Mesothelial cell of epicardium (in vitro differentiated cells): Measurements from ENCODE around the gene PIP4K2C. TPM values are rescaled to one million over a fixed set of nuclear protein-coding genes. Genes with fewer than 3 reads are reported as not detected.
"Not testable (repeated sequence)": the region's sequence is repeated elsewhere in the genome, so short reads cannot be mapped to it uniquely, and the experiment has no call there.

Experiments
- DNase-seq, 2 experiments: peaks; one replicate each; pipeline ENCODE4 v3.0.0; 2021; ENCODE audit warnings: low spot score in 2 of 2; ENCODE audit not compliant: unreplicated experiment in 2 of 2
- H3K27ac Mint-ChIP-seq: 2 replicates; pipeline ENCODE4 v1.8.0; 2021; ENCODE audit warnings: mixed read lengths
- H3K27me3 Mint-ChIP-seq: 2 replicates; pipeline ENCODE4 v1.8.0; 2021; ENCODE audit warnings: low read depth, mixed read lengths
- H3K36me3 Mint-ChIP-seq: 2 replicates; pipeline ENCODE4 v1.8.0; 2021; ENCODE audit warnings: mixed read lengths
- H3K4me1 Mint-ChIP-seq: 2 replicates; pipeline ENCODE4 v1.8.0; 2021; ENCODE audit warnings: mixed read lengths
- H3K4me3 Mint-ChIP-seq: 2 replicates; pipeline ENCODE4 v1.8.0; 2021; ENCODE audit warnings: mild to moderate bottlenecking, moderate library complexity, mixed read lengths
- H3K9me3 Mint-ChIP-seq: 2 replicates; pipeline ENCODE4 v1.8.0; 2021; ENCODE audit warnings: mixed read lengths
- CTCF ChIP-seq: fragments of 200-600 bp; sonication (generic); IDR thresholded peaks from one replicate; pipeline ENCODE4 v1.5.0; 2021; ENCODE audit warnings: antibody characterized with exemption; ENCODE audit not compliant: unreplicated experiment
- total RNA-seq: library from RNA; stranded (reverse); gene quantifications from 3 replicates; pipeline ENCODE4 v1.2.1, GENCODE V29; 2021

Gene PIP4K2C
- total RNA-seq, 1 donor from 2014 or later, result 24.2 TPM

GRCh38 chr12:57564178-57564740 lies 26.7 kb upstream of the PIP4K2C start:
- no peak for DNase-seq
- Mint-ChIP-seq H3K27ac (no peak overlapping the region), H3K4me3 (no peak overlapping the region), H3K27me3 (peaks cover 57% of the 10 kb centered on the region), H3K9me3 (no peaks in the 10 kb centered on the region), H3K36me3 (no peaks in the 10 kb centered on the region), H3K4me1 (no peaks in the 10 kb centered on the region)
- no peak for TF ChIP-seq CTCF

- Mint-ChIP-seq H3K4me1 (no peaks in the 10 kb centered on the region), H3K4me3 (no peak overlapping the region), H3K36me3 (no peaks in the 10 kb centered on the region), H3K27ac (no peak overlapping the region), H3K9me3 (no peaks in the 10 kb centered on the region), H3K27me3 (peaks cover 39% of the 10 kb centered on the region)
- no peak for DNase-seq
- TF ChIP-seq CTCF, result no peak
These were observed 22.2 kb upstream of the PIP4K2C start for GRCh38 chr12:57568838-57569237.

GRCh38 chr12:57569858-57570257 lies 21.1 kb upstream of the PIP4K2C start:
- H3K27ac Mint-ChIP-seq, result no peak overlapping the region

GRCh38 chr12:57570438-57570837 lies 20.6 kb upstream of the PIP4K2C start:
- H3K9me3 Mint-ChIP-seq, result not testable (repeated sequence)
- peaks cover 38% of the 10 kb centered on the region for H3K27me3 Mint-ChIP-seq

More at GRCh38 chr12:57569858-57570257, 21.1 kb upstream of the PIP4K2C start:
- Mint-ChIP-seq H3K4me3 (no peak overlapping the region), H3K9me3 (no peaks in the 10 kb centered on the region), H3K36me3 (no peaks in the 10 kb centered on the region), H3K4me1 (no peaks in the 10 kb centered on the region), H3K27me3 (peaks cover 32% of the 10 kb centered on the region)
- no peak for DNase-seq
- no peak for TF ChIP-seq CTCF

GRCh38 chr12:57571926-57572762 lies 18.8 kb upstream of the PIP4K2C start:
- Mint-ChIP-seq H3K4me3 (no peak overlapping the region), H3K36me3 (no peaks in the 10 kb centered on the region), H3K27me3 (peaks cover 50% of the 10 kb centered on the region), H3K27ac (no peak overlapping the region), H3K4me1 (no peaks in the 10 kb centered on the region), H3K9me3 (no peaks in the 10 kb centered on the region)
- TF ChIP-seq CTCF, result no peak
- DNase-seq, result no peak

More at GRCh38 chr12:57570438-57570837, 20.6 kb upstream of the PIP4K2C start:
- not testable (repeated sequence) for H3K4me1 Mint-ChIP-seq, DNase-seq, H3K36me3 Mint-ChIP-seq, H3K27ac Mint-ChIP-seq, H3K4me3 Mint-ChIP-seq

- Mint-ChIP-seq H3K9me3 (no peaks in the 10 kb centered on the region), H3K27ac (no peak overlapping the region), H3K36me3 (no peaks in the 10 kb centered on the region), H3K4me3 (no peak overlapping the region), H3K27me3 (peaks cover 50% of the 10 kb centered on the region), H3K4me1 (no peaks in the 10 kb centered on the region)
- no peak for DNase-seq
- TF ChIP-seq CTCF, result no peak
These were observed 16.2 kb upstream of the PIP4K2C start for GRCh38 chr12:57574795-57575194.
